GM18951 (cell line): Measurements from ENCODE around the gene TAF13.

Experiments used
- POLR2A ChIP-seq: IDR thresholded peaks from 4 replicates; pipeline ENCODE4 v1.6.1; 2011; ENCODE audit warnings: mild to moderate bottlenecking; ENCODE audit not compliant: insufficient read length, insufficient read depth; ENCODE audit errors: extremely low read depth
- in situ Hi-C: fragments of 300-500 bp; cut with MboI; formaldehyde crosslinking; loops from one replicate; pipeline ENCODE4 v1.12.0; 2022; ENCODE audit warnings: low sequenced_read_pairs, mixed read lengths, inconsistent platforms; ENCODE audit not compliant: unreplicated experiment

TAF13 gene

DNA sequence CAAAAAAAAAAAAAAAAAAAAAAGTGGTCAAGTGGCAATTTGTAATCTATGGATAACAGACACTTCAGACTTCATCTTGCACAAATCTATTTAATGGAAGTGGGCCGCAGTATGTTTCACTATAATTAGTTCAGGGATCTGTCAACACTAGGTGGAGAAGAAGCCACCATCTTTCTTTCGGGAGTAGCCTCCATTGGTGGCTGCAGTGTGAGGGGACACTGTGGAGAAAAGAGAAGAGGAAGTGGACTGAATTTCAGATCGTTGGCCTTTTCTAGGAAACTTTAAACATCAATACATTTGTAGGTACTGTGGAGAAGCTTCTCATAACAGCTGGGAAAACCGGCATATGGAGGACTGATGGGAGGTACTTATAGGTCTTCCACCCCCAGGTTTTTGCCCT is 30.1 kb upstream of the TAF13 start:
- in situ Hi-C loops = no loop called here
- no peak for TF ChIP-seq POLR2A

DNA sequence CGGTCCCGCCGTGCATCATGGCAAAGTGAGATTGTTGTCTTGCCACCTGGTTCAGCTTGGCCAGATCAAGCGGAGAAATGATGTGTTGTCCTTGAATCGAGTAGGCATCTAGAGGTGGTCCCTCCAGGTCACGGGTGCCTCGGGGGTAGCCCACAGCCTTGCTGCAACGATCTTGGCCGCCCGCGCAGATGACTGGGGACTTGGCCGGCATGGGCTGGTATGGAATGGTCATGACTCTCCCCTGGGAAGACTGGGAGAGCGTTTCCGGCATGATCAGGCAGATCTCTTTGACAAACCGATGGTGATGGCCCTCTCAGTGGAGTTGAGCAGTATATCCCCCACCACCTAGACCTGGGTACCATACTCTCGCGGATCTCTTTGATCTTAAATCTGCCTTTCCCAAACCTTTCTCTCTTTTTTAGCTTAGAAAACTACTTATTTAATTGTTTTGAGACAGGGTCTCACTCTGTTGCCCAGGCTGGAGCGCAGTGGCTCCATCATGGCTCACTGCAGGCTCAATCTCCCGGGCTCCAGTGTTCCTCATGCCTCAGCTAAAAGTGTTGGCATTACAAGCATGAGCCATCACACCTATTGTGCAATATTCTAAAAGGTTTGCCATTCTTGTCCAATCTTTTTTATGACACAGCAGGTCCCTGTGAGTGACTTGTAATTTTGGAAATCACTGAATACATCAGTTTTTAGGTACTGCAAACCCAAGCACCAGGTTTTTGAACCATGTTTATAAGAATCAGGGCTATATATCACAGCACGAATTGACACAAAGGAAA is 28.8 kb upstream of the TAF13 start:
- in situ Hi-C loops = no loop called here
- TF ChIP-seq POLR2A = no peak

DNA sequence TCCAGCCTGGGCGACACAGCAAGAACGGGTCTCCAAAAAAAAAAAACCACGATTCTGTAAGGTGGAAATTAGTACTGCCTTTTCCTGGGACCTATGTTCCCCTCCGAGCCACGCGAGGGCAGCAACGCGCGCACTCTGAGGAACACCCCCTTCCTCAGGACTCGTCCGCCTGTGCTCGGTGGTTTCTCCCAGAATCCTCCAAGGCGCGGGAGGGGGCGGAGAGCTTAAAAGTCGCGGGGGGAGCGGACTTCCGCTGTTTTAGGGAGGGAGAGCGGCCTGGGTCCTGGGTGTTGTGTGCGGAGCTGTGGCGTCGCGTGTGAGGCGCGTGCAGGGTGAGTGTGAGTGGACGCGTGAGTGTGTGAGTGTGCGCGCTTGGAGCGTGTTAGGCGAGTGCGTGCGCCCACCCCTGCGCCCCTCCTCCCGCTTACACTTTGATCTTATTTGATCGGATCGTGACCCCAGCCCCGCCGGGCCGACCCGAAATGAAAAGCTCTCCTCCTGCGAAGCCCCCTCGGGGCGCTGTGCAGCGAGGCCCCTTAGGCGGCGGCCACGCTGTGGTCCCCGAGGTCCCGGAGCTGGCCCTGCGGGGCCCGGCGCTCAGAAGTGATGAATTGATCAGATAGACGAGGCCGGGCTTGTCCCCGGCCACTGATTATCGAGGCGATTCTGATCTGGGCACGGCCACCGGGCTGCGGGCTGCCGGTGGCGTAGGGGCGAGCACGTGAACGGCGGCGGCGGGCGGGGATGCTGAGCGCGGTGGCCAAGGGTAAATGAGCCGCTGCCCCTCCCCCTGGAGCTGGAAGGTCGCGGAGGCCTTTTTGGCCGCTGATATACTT is 24.4 kb upstream of the TAF13 start:
- peak; percentile 100 for TF ChIP-seq POLR2A
- in situ Hi-C loops = no loop called here

DNA sequence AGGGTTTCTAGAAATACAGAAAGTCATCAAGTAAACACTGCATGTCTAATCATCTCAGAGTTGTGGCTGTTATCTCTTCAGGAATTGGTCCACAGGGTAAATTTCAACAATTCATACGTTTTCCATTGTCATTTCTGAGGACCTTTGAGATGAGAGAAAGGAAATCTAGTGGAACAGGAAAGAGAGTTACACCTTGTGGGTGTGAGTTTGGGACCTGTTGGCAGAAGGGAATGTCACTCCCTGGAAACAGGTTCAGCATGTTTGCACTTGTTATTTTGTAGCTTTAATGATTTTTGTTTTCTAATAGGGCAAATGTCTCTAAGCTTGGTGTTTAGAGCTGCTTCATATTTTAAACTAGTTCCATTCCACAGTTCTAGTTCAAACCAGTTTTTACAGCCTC is 20.3 kb upstream of the TAF13 start:
- TF ChIP-seq POLR2A = no peak
- in situ Hi-C loops = no loop called here

DNA sequence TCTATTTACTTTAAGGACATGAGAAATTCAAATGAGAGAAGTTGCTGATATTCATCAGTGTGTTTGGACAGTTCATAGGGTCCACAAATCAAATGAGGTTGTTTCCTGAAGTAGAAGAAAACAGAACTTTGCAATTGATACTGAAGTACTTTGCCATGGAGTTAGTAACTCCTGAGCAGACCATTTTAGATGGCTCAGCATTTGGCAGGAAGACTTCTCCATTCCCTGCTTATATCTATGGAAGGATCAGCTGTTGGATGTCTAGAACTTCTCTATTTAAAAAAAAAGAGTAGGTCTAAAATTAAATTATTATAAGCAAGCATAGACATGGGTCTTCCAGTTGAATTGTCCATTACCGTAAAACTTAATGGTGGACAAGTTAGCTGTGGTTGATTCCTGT is 19.8 kb upstream of the TAF13 start:
- in situ Hi-C loops = no loop called here
- TF ChIP-seq POLR2A = no peak

DNA sequence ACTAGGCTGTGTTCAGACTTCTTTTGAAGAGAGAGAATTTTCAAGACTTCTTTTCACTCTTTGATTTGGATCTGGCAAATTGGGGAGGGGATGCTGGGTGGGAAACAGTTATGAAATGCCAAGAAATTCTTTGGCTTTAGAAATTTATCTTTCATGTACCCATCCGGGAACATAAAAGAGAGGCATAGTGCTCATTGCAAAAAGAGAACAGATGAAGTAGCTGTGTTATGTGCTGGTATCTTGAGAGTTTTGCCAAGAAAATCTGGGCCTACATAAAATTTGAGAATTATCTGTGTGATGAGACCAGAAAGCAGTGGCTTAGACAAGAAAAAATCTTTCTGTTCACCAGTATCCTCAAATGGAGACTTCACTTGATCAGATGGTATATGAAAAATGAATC is 19.1 kb upstream of the TAF13 start:
- in situ Hi-C loops = no loop called here

DNA sequence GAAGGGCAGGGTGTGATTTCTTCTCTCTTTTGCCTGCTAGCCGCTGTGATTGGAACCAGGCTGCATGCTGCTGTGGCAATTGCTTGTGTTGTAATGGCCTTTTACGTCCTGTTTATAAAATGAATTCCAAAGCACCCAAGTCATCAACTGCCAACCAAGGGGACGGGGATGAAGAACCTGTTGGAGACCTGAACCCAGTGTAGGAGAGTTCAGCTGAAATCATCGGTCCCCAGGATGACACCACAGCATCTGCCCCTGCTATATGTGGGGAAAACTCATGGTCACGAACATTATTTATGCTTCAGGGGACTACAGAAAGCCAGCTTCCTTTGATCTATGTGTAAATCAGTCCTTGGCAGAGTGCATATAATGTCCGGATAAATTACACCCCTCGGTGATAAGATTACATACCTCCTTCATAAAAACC is 18.6 kb upstream of the TAF13 start:
- in situ Hi-C loops = no loop called here
- TF ChIP-seq POLR2A = no peak

More for the DNA sequence above, 19.1 kb upstream of the TAF13 start:
- no peak for TF ChIP-seq POLR2A

DNA sequence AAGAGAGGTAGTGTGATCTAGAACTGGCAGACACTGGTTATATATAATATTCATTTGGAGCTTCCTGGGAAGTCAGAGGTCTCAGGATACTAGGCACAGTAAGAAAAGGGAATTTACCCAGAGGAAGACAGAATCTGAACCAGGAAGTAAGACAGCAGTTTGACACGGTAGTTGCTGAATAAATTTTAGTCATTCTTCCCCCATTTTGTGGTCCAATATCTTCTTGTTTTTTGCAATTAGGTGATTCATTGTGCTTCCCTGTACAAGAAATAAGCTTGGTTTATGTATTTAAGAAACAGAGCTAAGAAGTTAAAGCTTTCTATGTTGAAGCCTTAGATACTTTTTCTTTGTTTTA is 16.0 kb upstream of the TAF13 start:
- TF ChIP-seq POLR2A = no peak
- in situ Hi-C loops = no loop called here

DNA sequence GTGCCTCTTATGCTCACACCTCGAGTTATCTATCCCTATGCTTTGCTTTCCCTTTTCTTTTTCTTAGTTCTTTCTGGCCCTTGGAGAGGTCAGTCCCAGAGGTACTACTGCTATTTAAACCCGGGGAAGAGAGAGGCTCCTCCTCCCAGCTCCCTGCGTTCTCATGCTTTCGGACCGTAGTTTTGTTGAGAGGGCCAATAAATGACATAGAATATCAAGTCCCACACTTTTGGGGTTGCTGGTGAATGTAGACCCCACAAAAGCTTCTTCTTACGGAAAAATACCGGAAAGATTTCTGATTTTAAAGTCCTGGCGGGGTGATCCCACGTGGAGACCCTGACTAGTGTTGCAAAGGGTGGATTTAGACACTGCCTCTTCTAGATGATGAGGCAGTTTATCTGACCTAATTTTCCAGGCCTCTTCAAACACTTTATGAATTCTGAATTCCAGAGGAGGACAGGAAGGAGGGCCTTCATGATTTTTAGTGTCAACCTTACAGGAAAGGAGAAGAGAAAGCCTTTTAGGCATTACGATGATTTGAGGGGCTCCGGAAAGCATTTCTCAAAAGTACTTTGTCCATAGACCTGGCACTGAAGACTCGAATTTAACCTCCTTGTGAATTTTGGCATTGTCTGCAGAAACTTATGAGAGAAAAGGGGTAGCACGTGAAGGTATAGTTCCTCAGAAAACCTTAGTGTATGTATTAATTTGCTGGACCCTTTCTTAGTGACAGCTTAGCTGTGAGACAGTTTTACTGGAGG is 15.5 kb upstream of the TAF13 start:
- in situ Hi-C loops = no loop called here
- TF ChIP-seq POLR2A = no peak

DNA sequence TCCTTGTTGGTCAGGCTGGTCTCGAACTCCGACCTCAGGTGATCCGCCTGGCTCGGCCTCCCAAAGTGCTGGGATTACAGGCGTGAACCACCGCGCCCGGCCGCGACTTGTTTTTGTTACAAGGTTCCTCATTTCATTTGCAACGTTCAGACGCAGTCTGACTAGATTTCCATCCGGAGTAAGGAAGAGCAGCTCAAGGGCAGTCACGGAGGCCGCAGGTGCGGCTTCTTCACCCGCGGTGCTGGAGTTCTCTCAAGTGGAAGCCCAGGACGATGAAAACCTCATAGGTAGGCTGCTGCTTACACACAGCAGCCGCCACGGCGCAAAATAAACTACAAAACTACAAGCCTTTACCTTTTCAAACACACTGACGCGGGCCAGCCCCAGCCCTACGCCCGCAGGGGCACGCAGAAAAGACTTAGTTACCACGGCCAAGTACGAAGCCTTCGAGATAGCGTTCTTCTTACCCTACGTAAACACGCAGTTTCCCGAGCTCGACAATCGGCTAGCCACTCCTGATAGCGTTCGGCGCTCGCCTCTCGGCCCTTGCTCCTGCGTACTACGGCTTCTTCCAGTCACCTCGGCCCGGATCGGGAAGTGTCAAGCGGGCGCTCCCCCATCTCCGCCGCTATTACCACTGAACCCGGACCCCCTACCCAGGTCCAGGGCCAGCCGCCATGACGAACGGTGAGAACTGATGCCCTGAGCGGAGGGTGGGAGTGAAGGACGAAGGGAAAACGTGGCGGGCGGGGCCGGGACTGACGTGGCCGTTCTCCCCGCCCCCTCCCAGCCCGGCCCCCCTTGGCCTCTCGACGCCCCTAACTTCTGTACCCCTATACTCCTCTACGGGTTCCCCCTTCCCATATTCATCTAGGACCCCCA is 14.6 kb upstream of the TAF13 start, which contains the start of gene TMEM167B:
TSS of gene TMEM167B (plus strand) at position 569 of the 882 bp plus-strand sequence. CDS start at position 678, 109 bp downstream.
- in situ Hi-C loops = no loop called here

DNA sequence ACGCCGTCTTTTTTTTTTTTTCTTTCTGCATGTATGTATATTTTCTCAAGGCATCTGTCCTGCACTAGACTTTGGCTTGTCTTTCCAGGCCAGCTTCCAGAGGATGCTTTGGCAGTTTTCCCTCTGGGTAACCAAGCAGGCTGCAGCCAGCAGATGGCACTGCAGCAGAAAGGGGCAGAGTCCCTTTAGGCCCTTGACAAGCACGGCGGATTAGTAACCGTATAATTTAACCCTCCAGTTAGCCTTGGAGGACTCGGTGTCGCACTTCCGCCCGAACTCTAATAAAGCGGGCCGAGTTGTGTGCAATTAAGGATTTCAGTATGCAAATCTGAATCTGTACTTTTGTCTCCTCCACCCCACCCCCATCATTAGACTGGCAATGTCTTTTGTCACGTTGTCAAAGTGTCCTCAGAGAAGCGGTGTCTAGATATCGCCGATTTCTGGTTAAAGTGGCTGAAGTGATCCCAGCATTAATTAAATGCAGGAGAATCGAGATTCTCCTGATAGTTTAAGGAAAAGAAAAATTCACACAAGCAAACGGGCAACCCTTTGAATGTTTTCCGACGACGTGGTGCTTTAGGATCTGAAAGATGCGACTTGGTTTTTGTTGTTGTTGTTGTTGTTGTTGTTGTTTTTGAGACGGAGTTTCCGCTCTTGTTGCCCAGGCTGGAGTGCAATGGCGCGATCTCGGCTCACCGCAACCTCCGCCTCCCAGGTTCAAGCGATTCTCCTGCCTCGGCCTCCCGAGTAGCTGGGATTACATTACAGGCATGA is 13.6 kb upstream of the TAF13 start:
- in situ Hi-C loops = no loop called here
- no peak for TF ChIP-seq POLR2A

More for the DNA sequence above, 14.6 kb upstream of the TAF13 start, which contains the start of gene TMEM167B:
- TF ChIP-seq POLR2A = peak; percentile 67
